ENCODE measurements around the gene CES1.
"Not testable (repeated sequence)": the region's sequence is repeated elsewhere in the genome, so short reads cannot be mapped to it uniquely, and the experiment has no call there.

CES1 gene

GRCh38 chr16:55839115-55839514, 6.2 kb upstream of the CES1 start:
- no peaks in the 10 kb centered on the region for H3K79me2 ChIP-seq (ENCODE audit: insufficient read depth, low read length)
- no peaks in the 10 kb centered on the region for H4K20me1 ChIP-seq (ENCODE audit: low read depth, low read length)
- H3K4me2 ChIP-seq (ENCODE audit: low read depth, low read length, poor library complexity, severe bottlenecking): no peak overlapping the region
- no peaks in the 10 kb centered on the region for H3K27me3 ChIP-seq (ENCODE audit: low read length)
- no peak overlapping the region for H3K9ac ChIP-seq (ENCODE audit: low read length)
- no peaks in the 10 kb centered on the region for H3K36me3 ChIP-seq (ENCODE audit: low read length)
- H3K27ac ChIP-seq (ENCODE audit: low read depth, low read length): no peak overlapping the region
- H3K9me3 ChIP-seq (ENCODE audit: insufficient read depth, low read length): no peaks in the 10 kb centered on the region
- H3K4me3 ChIP-seq (ENCODE audit: insufficient read depth, low read length, poor library complexity, severe bottlenecking): no peak overlapping the region
- H3F3A ChIP-seq (ENCODE audit: insufficient read depth): no peaks in the 10 kb centered on the region
- no peak overlapping the region for H2AFZ ChIP-seq (ENCODE audit: low read depth, low read length, severe bottlenecking)
- H3K9me2 ChIP-seq (replicated peaks; ENCODE audit: insufficient read depth, low read length): no peaks in the 10 kb centered on the region
- TF ChIP-seq CTCF (IDR thresholded peaks at IDR 0.05; ENCODE audit: insufficient read depth, low read length, poor library complexity, severe bottlenecking) (no peak), EZH2phosphoT487 (conservative IDR thresholded peaks at IDR 0.05; ENCODE audit: low read length) (no peak)

GRCh38 chr16:55836158-55836611, 3.3 kb upstream of the CES1 start:
- H3K36me3 ChIP-seq (ENCODE audit: low read length): no peaks in the 10 kb centered on the region
- no peaks in the 10 kb centered on the region for H3K79me2 ChIP-seq (ENCODE audit: insufficient read depth, low read length)
- no peak overlapping the region for H3K9ac ChIP-seq (ENCODE audit: low read length)
- H3K4me3 ChIP-seq (ENCODE audit: insufficient read depth, low read length, poor library complexity, severe bottlenecking): no peak overlapping the region
- H3K9me3 ChIP-seq (ENCODE audit: insufficient read depth, low read length): no peaks in the 10 kb centered on the region
- H2AFZ ChIP-seq (ENCODE audit: low read depth, low read length, severe bottlenecking): no peak overlapping the region
- no peaks in the 10 kb centered on the region for H3F3A ChIP-seq (ENCODE audit: insufficient read depth)
- no peaks in the 10 kb centered on the region for H3K27me3 ChIP-seq (ENCODE audit: low read length)
- H3K4me2 ChIP-seq (ENCODE audit: low read depth, low read length, poor library complexity, severe bottlenecking): no peak overlapping the region
- H4K20me1 ChIP-seq (ENCODE audit: low read depth, low read length): no peaks in the 10 kb centered on the region
- H3K27ac ChIP-seq (ENCODE audit: low read depth, low read length): no peak overlapping the region
- TF ChIP-seq EZH2phosphoT487 (conservative IDR thresholded peaks at IDR 0.05; ENCODE audit: low read length) (no peak), CTCF (IDR thresholded peaks at IDR 0.05; ENCODE audit: insufficient read depth, low read length, poor library complexity, severe bottlenecking) (no peak)
- H3K9me2 ChIP-seq (replicated peaks; ENCODE audit: insufficient read depth, low read length): no peaks in the 10 kb centered on the region

GRCh38 chr16:55835581-55835980, 2.7 kb upstream of the CES1 start:
- TF ChIP-seq CTCF (IDR thresholded peaks at IDR 0.05; ENCODE audit: insufficient read depth, low read length, poor library complexity, severe bottlenecking): no peak
- TF ChIP-seq EZH2phosphoT487 (conservative IDR thresholded peaks at IDR 0.05; ENCODE audit: low read length): no peak
- Histone ChIP-seq H4K20me1 (ENCODE audit: low read depth, low read length) (no peaks in the 10 kb centered on the region), H3K9me3 (ENCODE audit: insufficient read depth, low read length) (no peaks in the 10 kb centered on the region), H3F3A (ENCODE audit: insufficient read depth) (no peaks in the 10 kb centered on the region), H3K79me2 (ENCODE audit: insufficient read depth, low read length) (no peaks in the 10 kb centered on the region), H3K4me2 (ENCODE audit: low read depth, low read length, poor library complexity, severe bottlenecking) (no peak overlapping the region), H3K36me3 (ENCODE audit: low read length) (no peaks in the 10 kb centered on the region), H3K4me3 (ENCODE audit: insufficient read depth, low read length, poor library complexity, severe bottlenecking) (no peak overlapping the region), H3K9me2 (replicated peaks; ENCODE audit: insufficient read depth, low read length) (no peaks in the 10 kb centered on the region), H2AFZ (ENCODE audit: low read depth, low read length, severe bottlenecking) (no peak overlapping the region), H3K27me3 (ENCODE audit: low read length) (no peaks in the 10 kb centered on the region), H3K27ac (ENCODE audit: low read depth, low read length) (no peak overlapping the region), H3K9ac (ENCODE audit: low read length) (no peak overlapping the region)

GRCh38 chr16:55835173-55835572, 2.3 kb upstream of the CES1 start:
- H3K27me3 ChIP-seq (ENCODE audit: low read length); H3K9ac ChIP-seq (ENCODE audit: low read length); H3K4me3 ChIP-seq (ENCODE audit: insufficient read depth, low read length, poor library complexity, severe bottlenecking); H3K9me3 ChIP-seq (ENCODE audit: insufficient read depth, low read length); H2AFZ ChIP-seq (ENCODE audit: low read depth, low read length, severe bottlenecking); H4K20me1 ChIP-seq (ENCODE audit: low read depth, low read length); H3K9me2 ChIP-seq (replicated peaks; ENCODE audit: insufficient read depth, low read length); H3K4me2 ChIP-seq (ENCODE audit: low read depth, low read length, poor library complexity, severe bottlenecking); H3F3A ChIP-seq (ENCODE audit: insufficient read depth); H3K79me2 ChIP-seq (ENCODE audit: insufficient read depth, low read length); H3K27ac ChIP-seq (ENCODE audit: low read depth, low read length); H3K36me3 ChIP-seq (ENCODE audit: low read length): not testable (repeated sequence)
